DMS153 (cell line): Measurements from ENCODE around the gene ZACN.
"Not testable (repeated sequence)": the region's sequence is repeated elsewhere in the genome, so short reads cannot be mapped to it uniquely, and the experiment has no call there.

Source experiments
- DNase-seq: peaks from one replicate; lab custom pipeline; 2025; lab: John Stamatoyannopoulos, UW

The ZACN gene

DNA sequence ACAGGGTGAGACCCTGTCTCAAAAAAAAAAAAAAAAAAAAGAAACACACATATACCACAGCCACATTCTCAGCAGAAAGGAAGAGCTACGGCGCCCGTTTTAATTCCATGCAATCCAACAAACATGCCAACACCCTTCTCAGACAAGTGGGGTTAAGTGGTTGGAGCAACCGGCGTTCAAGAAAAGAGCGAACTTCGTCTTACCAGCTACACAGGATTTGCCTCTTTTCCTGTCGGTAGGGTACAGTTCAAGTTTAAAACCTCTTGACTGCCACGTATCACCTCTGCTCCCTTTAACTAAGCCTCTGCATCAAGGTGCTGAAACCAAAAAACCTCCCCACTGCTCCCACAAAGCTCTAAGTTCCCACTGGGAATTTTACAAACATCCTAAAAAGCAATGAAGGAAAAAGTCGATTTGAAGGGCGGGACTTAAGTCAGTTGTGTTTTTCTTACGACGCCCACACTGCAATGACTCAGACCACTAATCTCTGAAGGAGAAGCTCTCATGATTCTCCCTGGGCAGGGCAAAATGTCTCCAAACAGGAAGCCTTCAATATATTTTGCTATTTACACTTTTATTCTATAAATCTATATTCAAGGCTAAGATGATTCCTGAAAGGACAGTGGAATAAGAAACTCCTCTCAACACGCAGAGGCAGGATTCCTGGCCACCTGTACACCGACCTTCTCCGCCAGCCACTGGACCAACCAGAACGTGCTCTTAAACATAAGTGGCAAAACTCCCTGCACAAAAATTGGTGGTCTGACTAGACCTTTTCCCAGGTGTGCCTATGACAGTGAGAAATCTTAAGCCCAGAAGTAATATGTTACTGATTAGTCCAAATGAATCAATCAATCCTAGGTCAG is 25.5 kb upstream of the ZACN start:
- DNase-seq, result no peak

DNA sequence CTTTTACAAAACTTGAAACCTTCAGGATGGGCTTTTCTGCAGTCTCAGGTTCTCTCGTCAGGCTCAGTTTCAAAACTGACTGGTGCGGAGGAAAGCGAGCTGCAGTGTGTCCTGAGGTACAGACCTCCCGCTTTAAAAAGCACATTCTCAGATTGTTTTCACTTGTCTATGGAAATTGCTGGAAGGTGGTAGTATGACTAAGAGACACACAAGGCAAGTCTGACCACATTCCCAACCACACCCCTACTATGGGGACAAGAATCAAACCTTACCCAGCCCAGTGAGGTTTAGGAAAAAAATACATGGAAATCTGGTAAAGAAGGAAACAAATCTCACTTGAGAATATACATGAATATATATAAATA is 24.9 kb upstream of the ZACN start:
- no peak for DNase-seq

DNA sequence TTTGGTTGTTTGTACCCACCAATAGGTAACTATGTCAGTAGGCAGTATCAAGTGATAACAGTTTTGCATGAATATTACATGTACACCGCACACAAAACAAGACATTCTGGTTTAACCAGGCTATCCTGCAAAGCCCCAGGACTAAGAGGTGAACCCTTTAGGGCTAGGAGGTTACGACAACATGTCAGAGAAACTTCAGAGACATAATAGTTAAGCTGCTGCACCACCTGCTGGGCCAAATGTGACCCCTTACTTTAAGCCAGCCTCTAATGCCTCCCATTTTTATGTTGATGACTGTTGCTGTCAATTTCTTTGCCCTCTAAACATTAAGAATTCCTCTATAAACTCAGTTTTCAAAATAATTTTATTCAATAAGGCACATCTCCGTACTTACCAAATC is 22.1 kb upstream of the ZACN start:
- no peak for DNase-seq

DNA sequence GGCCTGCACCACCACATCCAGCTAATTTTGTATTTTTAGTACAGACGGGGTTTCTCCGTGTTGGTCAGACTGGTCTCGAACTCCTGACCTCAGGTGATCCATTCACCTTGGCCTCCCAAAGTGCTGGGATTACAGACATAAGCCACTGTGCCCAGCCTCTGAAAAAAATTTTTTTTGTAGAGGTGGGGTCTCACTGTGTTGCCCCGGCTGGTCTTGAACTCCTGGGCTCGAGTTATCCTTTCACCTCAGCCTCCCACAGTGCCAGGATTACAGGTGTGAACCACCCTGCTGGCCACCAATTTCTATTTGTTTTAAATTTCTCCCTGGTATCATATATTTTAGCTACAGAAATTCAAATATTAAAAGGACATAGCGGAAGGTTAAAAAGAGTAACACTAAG is 20.7 kb upstream of the ZACN start:
- not testable (repeated sequence) for DNase-seq

DNA sequence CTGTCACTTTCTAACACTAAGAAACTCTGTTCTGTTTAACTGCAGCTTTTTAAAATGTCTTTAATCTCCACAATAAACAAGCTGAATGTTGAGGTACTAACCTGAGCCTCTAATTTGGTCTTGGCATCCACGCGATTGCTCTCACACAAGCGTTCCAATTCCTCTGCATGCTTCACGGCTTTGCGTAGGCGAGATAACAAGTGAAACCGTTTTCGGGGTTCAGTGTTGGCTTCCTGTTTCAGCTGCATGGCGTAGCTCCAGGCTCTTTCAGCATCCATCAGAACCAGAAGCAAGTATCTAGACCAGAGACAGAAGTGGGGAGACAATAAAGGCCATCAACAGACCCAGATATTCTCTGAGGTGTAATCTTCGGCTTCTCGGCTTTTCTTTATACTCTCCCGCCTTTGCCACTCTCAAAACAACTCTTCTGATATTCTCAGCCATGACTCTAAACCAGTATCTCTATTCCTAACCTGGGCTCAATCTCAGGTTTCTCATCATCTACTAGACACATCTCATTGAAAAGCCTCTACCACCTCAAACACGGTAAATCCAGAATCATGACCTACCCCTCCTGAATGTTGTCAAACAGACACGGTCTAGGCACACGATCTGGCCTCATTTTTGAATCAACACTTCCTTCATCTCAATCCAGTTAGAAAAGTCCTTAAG is 15.0 kb upstream of the ZACN start:
- DNase-seq, result no peak

DNA sequence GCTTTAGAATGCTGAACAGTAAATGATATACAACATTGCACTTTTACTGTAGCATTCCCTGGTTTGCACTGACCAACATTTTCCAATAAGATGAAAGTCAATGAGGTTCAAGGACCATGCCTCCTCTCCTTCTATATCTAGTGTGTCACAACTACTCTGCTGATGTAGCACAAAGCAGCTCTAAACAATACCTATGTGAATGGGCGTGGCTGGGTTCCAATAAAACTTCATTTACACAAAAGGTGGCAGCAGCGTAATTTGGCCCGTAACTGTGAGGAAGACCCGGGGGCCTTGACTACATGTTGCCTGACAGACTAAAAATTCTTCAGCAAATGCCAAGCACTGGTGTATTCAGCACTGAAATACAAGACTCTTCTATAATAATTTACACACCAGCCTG is 13.2 kb upstream of the ZACN start:
- no peak for DNase-seq

DNA sequence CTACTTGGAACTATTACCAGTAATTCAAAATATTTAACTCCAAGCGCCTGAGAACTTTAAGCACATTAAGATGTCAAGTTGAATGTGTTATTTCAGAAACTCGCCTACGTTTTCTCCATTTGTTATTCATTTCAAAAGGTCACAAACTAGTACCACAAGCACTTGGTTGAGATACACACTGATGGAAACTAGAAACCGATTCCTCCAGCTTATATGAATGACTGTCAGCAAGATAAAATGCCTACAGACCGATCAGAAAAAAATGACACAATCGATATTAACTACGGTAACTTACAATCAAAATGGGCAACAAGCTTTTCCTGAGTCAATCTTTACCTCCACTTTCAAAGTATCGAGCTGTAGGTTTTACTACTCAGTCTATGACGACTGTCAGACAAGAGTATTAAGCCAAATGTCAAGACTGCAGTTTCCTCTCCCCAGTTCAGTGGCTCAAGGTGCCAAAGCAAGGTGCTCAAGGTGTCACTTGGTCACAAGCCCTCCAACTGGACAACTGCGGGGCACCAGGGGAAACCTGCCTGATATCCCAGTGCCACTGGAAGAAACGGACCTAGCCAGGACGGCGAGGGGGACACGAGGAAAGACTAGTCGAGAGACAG is 7.3 kb upstream of the ZACN start:
- no peak for DNase-seq

DNA sequence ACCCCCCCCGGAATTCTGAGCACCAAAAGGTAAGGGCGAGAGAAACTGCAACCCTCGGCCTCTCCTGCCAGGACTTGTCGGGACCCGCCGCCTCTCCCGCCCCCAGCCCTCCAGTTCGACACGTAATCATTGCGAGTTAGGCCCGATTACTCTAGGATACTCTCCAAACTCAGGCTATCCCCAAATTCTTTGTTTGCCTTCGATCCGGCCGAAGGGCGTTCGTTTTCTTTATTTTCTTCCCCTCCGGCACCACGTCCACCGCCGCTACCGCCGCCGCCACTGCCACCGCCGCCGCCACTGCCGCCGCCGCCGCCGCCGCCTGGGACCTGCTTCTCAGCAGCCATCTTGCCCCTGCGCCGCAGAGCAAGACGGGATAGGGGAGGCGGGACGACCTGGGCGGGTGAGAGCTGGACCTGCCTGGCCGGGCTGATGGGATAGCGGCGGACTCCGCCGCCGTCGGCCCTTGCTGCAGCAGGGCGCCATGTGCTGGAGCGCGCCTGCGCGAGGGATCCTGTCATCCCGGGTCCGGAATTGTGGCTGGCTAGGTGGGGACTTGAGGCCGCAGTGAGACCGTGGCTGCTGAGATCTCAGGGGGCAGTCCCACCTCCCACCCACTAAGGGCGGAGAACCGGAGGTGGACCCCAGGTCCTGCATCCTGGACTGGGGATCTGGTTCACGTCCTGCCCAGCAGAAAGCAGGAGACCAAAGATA is 6.7 kb upstream of the ZACN start, which contains the start of gene SRP68:
Gene SRP68 (minus strand): TSS at position 370 of the 711 bp plus-strand sequence. CDS start 26 bp downstream, at position 344.
- peak; percentile 76 for DNase-seq

DNA sequence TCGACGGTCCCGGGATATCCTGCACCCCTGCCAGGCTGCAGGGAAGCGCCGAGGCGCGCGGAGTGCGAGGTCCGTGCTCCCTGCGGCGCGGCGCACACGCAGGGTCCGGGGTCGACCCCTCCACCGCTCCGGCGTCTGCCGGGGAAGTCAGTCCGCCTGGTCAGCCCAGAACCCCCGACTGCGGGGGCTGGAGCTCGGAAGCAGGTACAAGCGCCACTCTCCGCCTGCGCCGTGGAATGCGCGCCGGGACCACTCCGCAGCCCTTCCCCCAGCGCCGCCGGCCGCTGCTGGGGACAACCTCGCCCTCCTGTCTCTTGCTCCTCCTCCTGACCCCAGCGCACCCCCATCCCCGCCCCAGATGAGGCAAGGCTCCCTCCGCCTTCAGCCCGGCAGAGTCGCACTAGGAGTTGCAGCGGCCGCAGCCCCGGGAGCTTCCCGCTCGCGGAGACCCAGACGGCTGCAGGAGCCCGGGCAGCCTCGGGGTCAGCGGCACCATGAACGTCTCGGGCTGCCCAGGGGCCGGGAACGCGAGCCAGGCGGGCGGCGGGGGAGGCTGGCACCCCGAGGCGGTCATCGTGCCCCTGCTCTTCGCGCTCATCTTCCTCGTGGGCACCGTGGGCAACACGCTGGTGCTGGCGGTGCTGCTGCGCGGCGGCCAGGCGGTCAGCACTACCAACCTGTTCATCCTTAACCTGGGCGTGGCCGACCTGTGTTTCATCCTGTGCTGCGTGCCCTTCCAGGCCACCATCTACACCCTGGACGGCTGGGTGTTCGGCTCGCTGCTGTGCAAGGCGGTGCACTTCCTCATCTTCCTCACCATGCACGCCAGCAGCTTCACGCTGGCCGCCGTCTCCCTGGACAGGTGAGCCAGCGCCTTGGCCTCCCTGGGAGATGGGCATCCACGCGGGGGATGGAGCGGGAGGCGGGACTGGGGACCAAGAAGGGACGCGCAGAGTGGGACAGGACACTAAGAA is 4.3 kb upstream of the ZACN start, which contains the start of gene GALR2:
Gene GALR2 (plus strand): TSS at position 392 of the 974 bp plus-strand sequence. CDS start 103 bp downstream, at position 495.
- no peak for DNase-seq

DNA sequence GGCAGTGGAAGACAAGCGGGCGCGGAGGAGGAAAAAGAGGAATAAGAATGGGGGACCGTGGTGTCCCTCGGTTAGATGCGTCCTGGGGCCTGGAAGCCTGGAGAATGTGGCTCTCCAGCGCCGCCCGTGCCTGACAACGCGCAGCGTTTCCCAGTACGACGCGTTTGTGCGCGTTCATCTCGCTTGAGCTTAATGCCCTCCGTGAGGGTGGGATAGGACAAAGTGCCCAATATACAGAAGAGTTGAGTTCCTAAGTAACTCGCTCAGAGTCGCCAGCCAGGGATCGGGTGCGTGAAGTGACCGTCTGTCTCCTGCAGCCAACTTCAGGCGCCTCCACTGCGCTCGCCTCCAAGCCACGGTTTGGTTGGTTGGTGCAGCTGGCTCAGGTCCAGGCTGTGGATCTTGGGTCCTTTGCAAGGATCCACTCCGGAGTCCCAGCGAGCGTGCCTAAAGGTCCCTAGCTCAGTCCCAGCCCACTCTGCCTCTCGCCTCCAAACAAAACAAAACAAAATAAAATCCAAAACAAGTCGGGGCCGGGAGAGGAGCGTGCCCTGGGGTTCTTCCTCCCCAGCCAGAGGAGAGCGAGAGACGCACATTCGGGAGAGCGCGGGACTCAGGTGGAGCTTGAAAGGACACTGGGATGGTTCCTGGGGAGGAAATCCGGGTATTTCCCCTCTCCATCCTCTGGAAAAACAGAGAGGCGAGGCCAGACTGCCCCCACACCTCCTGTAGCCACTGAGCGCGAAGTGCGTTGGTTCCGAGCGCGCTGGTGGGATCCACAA is 3.4 kb upstream of the ZACN start:
- no peak for DNase-seq

DNA sequence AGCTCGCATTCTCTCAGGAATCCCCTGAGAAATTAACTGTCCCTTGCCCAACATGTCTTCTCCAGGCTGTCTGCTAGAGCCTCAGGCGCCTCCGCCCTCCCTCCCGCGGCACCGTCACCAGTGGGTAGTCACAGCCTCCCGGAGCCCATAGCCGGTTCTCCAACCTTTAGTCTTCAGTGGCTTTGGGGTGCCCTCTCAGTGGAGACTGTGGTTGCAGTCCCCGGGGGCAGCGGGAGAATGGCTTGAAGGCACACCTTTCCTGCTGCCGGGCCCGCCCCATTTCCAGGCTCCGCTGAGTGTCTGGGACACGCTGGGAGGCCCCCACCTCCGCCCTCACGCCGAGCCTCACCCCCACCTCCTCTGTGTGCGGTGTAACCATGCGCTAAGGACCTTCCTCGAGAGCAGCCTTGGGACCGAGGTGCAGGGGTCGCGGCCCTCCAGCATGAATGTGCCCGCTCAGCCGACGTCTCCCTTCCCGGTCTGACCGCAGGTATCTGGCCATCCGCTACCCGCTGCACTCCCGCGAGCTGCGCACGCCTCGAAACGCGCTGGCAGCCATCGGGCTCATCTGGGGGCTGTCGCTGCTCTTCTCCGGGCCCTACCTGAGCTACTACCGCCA is 2.7 kb upstream of the ZACN start:
- DNase-seq, result no peak

DNA sequence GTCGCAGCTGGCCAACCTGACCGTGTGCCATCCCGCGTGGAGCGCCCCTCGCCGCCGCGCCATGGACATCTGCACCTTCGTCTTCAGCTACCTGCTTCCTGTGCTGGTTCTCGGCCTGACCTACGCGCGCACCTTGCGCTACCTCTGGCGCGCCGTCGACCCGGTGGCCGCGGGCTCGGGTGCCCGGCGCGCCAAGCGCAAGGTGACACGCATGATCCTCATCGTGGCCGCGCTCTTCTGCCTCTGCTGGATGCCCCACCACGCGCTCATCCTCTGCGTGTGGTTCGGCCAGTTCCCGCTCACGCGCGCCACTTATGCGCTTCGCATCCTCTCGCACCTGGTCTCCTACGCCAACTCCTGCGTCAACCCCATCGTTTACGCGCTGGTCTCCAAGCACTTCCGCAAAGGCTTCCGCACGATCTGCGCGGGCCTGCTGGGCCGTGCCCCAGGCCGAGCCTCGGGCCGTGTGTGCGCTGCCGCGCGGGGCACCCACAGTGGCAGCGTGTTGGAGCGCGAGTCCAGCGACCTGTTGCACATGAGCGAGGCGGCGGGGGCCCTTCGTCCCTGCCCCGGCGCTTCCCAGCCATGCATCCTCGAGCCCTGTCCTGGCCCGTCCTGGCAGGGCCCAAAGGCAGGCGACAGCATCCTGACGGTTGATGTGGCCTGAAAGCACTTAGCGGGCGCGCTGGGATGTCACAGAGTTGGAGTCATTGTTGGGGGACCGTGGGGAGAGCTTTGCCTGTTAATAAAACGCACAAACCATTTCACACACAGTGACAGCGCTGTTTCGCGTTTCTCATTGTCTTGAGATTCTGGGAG is 2.0 kb upstream of the ZACN start:
- DNase-seq, result no peak

DNA sequence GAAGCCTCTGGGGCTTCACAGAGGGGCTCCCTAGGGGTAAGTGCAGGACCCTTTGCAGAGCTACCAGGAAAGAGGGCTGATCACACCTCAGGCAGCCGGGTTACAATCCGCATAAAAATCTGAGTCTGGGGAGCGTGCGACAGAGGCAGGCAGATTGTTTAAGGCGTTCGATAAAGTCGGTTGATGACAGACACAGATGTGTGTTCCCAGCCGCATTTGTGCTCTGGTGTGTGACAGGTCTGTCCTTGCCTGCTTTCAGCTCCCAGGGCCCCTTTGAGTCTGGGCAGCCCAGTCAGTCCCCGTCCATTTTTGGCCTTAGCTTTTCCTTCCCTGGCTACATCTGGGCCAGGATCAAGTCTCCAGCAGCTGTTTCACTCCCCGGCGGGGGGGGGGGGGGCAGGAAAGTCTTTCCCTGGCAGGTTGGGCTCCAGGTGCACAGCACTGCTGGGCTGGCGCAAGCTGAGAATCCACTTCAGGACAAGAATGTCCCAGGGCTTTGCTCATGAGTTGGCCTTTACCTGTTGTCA is 1.3 kb upstream of the ZACN start:
- DNase-seq, result no peak

DNA sequence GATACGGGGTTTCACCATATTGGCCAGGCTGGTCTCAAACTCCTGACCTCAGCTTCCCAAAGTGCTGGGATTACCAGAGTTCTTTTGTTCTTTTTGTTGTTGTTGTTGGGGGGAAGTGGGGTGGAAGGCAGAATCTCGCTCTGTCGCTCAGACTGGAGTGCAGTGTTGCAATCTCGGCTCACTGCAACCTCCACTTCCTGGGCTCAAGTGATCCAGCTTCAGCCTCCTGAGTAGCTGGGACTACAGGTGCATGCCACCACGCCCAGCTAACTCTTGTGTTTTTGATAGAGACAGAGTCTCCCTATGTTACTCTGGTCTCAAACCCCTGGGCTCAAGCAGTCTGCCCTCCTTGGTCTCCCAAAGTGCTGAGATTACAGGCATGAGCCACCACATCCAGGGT is 612 bp upstream of the ZACN start:
- not testable (repeated sequence) for DNase-seq

DNA sequence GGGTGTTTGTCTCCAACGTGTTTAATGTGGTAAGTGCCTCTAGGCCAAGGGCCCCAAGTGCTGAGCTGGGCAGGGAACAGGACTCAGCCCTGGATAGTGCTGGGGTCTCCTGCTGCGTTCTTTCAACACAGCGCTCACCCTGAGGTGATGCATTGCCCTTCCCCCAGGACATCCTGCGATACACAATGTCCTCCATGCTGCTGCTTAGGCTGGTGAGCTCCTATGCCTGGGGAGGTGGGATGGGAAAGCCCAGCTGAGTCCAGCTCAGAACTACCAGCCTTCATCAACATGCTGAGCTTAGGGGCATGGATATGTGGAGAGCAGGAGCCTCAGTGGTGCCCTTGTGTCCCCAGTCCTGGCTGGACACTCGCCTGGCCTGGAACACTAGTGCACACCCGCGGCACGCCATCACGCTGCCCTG is 563 bp downstream of the ZACN start:
- DNase-seq, result no peak

DNA sequence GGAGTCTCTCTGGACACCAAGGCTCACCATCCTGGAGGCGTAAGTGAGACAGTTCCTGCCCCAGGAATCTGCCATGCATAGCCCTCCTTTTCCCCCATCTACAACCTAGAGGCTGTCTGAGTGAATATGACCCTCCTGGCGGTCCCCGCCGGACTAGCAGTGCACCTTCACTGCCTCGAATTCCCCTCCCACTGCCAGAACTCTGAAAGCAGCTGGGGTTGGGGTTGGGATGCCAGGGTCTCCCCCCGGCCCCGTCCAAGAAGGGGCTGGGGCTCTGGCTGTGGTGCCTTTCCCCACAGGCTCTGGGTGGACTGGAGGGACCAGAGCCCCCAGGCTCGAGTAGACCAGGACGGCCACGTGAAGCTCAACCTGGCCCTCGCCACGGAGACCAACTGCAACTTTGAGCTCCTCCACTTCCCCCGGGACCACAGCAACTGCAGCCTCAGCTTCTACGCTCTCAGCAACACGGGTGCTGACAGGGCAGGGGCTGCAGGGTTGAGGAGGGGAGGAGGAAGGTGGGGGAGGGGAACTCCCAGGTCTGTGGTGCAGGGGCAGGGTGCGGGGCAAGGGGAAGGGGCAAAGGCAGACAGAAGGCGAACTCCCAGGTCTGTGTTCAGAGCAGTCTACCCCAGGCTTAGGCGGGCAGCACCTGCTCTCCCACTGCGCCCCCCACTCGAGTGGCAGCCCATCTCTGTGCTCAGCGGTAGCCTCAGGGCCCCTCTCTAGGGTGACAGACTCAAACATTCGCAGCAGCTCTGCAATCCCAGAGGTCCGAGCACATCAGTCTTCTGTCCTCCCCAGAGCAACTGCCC is 1.2 kb downstream of the ZACN start:
- DNase-seq, result no peak

DNA sequence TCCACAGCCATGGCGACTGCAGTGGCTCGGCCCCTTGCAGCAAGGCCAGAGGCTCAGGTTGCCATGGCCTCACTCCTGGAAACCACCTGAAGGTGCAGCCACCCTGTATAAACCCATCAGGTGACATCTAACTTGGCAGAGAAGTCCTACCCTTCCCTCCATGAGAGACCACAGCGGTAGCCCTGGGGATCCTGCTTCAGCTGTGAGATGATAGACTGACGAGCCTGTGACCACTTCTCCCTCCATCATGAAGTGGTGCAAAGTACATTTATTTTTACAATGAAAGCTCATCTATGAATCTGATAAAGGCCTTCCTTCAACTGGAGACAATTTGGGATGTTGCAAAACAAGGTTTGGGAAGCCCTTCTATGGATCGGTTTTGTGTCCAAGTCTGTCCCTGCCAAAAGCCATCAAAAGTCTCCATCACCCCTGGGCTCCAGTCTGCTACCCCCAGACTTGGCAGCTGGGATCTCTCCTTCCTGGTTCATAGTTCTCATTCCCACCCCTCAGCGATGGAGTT is 1.8 kb downstream of the ZACN start:
- no peak for DNase-seq
